ES-I3 (cell line): Measurements from ENCODE around the gene FAM32A.

Source experiments
- H3K36me3 ChIP-seq: 2 replicates; pipeline ENCODE4 v1.6.1; 2013; ENCODE audit warnings: mild to moderate bottlenecking, low read length, control low read depth, moderate library complexity; ENCODE audit not compliant: insufficient read depth
- H3K4me1 ChIP-seq: 2 replicates; pipeline ENCODE4 v1.6.1; 2013; ENCODE audit warnings: mild to moderate bottlenecking, control low read depth, low read length; ENCODE audit not compliant: insufficient read depth
- H3K9ac ChIP-seq: 2 replicates; pipeline ENCODE4 v1.6.1; 2013; ENCODE audit warnings: low read depth, mild to moderate bottlenecking, low read length, moderate library complexity
- H3K9me3 ChIP-seq: 2 replicates; pipeline ENCODE4 v1.6.1; 2013; ENCODE audit warnings: mild to moderate bottlenecking, low read length, moderate library complexity; ENCODE audit not compliant: control insufficient read depth, insufficient read depth

The FAM32A gene

GRCh38 chr19:16229322-16229641, 44.1 kb downstream of the FAM32A start:
- no peaks in the 10 kb centered on the region; the same call in none of the 2 replicates for H3K36me3 ChIP-seq
- H3K9me3 ChIP-seq = no peaks in the 10 kb centered on the region
- no peak overlapping the region for H3K9ac ChIP-seq
- H3K4me1 ChIP-seq = no peaks in the 10 kb centered on the region

GRCh38 chr19:16232127-16232526, 46.9 kb downstream of the FAM32A start:
- Histone ChIP-seq H3K36me3 (no peaks in the 10 kb centered on the region; the same call in 1 of the 2 replicates), H3K4me1 (no peaks in the 10 kb centered on the region), H3K9ac (no peak overlapping the region), H3K9me3 (no peaks in the 10 kb centered on the region)

GRCh38 chr19:16232568-16232967, 47.4 kb downstream of the FAM32A start:
- Histone ChIP-seq H3K9ac (no peak overlapping the region), H3K4me1 (no peaks in the 10 kb centered on the region), H3K36me3 (no peaks in the 10 kb centered on the region; the same call in 1 of the 2 replicates), H3K9me3 (no peaks in the 10 kb centered on the region)

- H3K9ac ChIP-seq = no peak overlapping the region
- H3K4me1 ChIP-seq = no peaks in the 10 kb centered on the region
- H3K9me3 ChIP-seq = no peaks in the 10 kb centered on the region
- H3K36me3 ChIP-seq = no peaks in the 10 kb centered on the region; the same call in 1 of the 2 replicates
Observed at GRCh38 chr19:16233081-16233776, 48.0 kb downstream of the FAM32A start.

GRCh38 chr19:16233836-16234551, 48.8 kb downstream of the FAM32A start:
- no peak overlapping the region for H3K9ac ChIP-seq
- H3K36me3 ChIP-seq = no peaks in the 10 kb centered on the region; the same call in 1 of the 2 replicates
- H3K4me1 ChIP-seq = no peaks in the 10 kb centered on the region

GRCh38 chr19:16234552-16235445, 49.6 kb downstream of the FAM32A start:
- Histone ChIP-seq H3K36me3 (no peaks in the 10 kb centered on the region; the same call in 1 of the 2 replicates), H3K4me1 (no peaks in the 10 kb centered on the region), H3K9ac (no peak overlapping the region), H3K9me3 (no peaks in the 10 kb centered on the region)

More at GRCh38 chr19:16233836-16234551, 48.8 kb downstream of the FAM32A start:
- no peaks in the 10 kb centered on the region for H3K9me3 ChIP-seq

GRCh38 chr19:16235811-16236652, 50.8 kb downstream of the FAM32A start:
- Histone ChIP-seq H3K36me3 (no peaks in the 10 kb centered on the region), H3K4me1 (no peaks in the 10 kb centered on the region), H3K9ac (no peak overlapping the region), H3K9me3 (no peaks in the 10 kb centered on the region)
